ENCODE measurements around the gene DNAJA2. TPM values are rescaled to one million over a fixed set of nuclear protein-coding genes. Genes with fewer than 3 reads are reported as not detected.

Gene DNAJA2
- polyA plus RNA-seq, 1 experiment: 8.3 TPM

- DNase-seq (ENCODE audit: low read depth): no peak
- peaks cover 21% of the 10 kb centered on the region for H3K36me3 ChIP-seq (ENCODE audit: control insufficient read depth, insufficient read depth, low read length)
- CTCF ChIA-PET: interaction anchor here (0.6 to 13.4 kb wide), 8 partner anchors 11 to 233 kb away, joined by 3 to 231 read pairs (median 4); no protein-coding TSS in a partner anchor
- no peak overlapping the region for H3K4me3 ChIP-seq (ENCODE audit: low read depth, low read length)
- no peaks in the 10 kb centered on the region for H3K27me3 ChIP-seq (ENCODE audit: control insufficient read depth, insufficient read depth, low read length)
- POLR2A ChIA-PET: no interaction called here
- no peak for TF ChIP-seq CTCF (IDR thresholded peaks at IDR 0.05; ENCODE audit: insufficient read depth, low read depth, low read length)
Measured at GRCh38 chr16:46907061-46907774, 66.3 kb downstream of the DNAJA2 start.

- POLR2A ChIA-PET: no interaction called here
- DNase-seq (ENCODE audit: low read depth): no peak
- no peak overlapping the region for H3K4me3 ChIP-seq (ENCODE audit: low read depth, low read length)
- CTCF ChIA-PET: interaction anchor here (0.7 to 13.4 kb wide), 6 partner anchors 10 to 233 kb away, joined by 3 to 231 read pairs (median 6); no protein-coding TSS in a partner anchor
- H3K36me3 ChIP-seq (ENCODE audit: control insufficient read depth, insufficient read depth, low read length): peaks cover 22% of the 10 kb centered on the region
- no peak for TF ChIP-seq CTCF (IDR thresholded peaks at IDR 0.05; ENCODE audit: insufficient read depth, low read depth, low read length)
- H3K27me3 ChIP-seq (ENCODE audit: control insufficient read depth, insufficient read depth, low read length): no peaks in the 10 kb centered on the region
Measured at GRCh38 chr16:46906360-46907060, 67.0 kb downstream of the DNAJA2 start.

Other genes with a start within 250 kb of the DNAJA2 start
- 0.04 and 0.10 TPM in 2 replicates for gene MYLK3, start 225.3 kb downstream of the DNAJA2 start, polyA plus RNA-seq (2011; rRNA removed)
- 2.1 and 5.8 TPM in 2 replicates for gene C16orf87, start 142.5 kb downstream of the DNAJA2 start, polyA plus RNA-seq (2011; rRNA removed)
- 22.3 and 34.1 TPM in 2 replicates for gene GPT2, start 89.3 kb downstream of the DNAJA2 start, polyA plus RNA-seq (2011; rRNA removed)
- gene NETO2, start 170.3 kb upstream of the DNAJA2 start, polyA plus RNA-seq (2011; rRNA removed): 14.4 and 23.1 TPM in 2 replicates